HepG2 (cell line): ENCODE results near the gene STX1B. TPM values are rescaled to one million over a fixed set of nuclear protein-coding genes. Genes with fewer than 3 reads are reported as not detected.

Source experiments
- ATAC-seq: fragments of 200-7000 bp; cut with Tn5 transposase; 3 replicates; pipeline ENCODE4 v1.9.1; 2020; ENCODE audit warnings: mild to moderate bottlenecking, moderate library complexity
- BruUV-seq: library from RNA; stranded (reverse); fragments of 400-500 nt; replicated peaks from 2 replicates; lab custom pipeline; 2021; lab: Mats Ljungman, UMichigan
- CTCF ChIA-PET: fragments of 300-600 bp; formaldehyde crosslinking; extraction: SDS; loops from one replicate; lab custom pipeline; 2021; ENCODE audit warnings: low total read pairs, inconsistent platforms, low intra/inter-chr PET ratio; lab: Yijun Ruan, JAX
- POLR2A ChIA-PET: fragments of 350-600 bp; sonication (Branson Sonifier 250); formaldehyde crosslinking; loops from one replicate; lab custom pipeline; 2020; ENCODE audit warnings: antibody characterized with exemption, inconsistent platforms; lab: Yijun Ruan, JAX
- DNase-seq: peaks from one replicate; pipeline ENCODE4 v3.0.0-alpha.2; 2015; ENCODE audit warnings: low spot score
- FAIRE-seq: peaks from 3 replicates; lab custom pipeline; 2011; peaks lifted over from hg19 to GRCh38; lab: Jason Lieb, UNC
- H2AFZ ChIP-seq: one replicate; pipeline ENCODE4 v1.6.1; 2011; ENCODE audit warnings: low read length, inconsistent platforms
- H3K27ac ChIP-seq: fragments of 300-600 bp; 3 replicates; pipeline ENCODE4 v1.8.0; 2011; ENCODE audit warnings: mixed run types, mild to moderate bottlenecking, mixed read lengths, low read length, inconsistent platforms; ENCODE audit not compliant: insufficient read depth; ENCODE audit errors: extremely low read length
- H3K27me3 ChIP-seq, 2 experiments: fragments of 200-600 bp in 1 of 2; 2 replicates in 1 of 2; 3 replicates in 1 of 2; pipeline versions ENCODE4 v1.6.0 to v1.8.0; 2011; ENCODE audit warnings: low read length in 2 of 2, mild to moderate bottlenecking in 2 of 2, moderate library complexity in 2 of 2, inconsistent platforms in 1 of 2; ENCODE audit not compliant: insufficient read depth in 2 of 2, control insufficient read depth in 1 of 2
- H3K36me3 ChIP-seq, 2 experiments: fragments of 200-600 bp in 1 of 2; replicated peaks in 1 of 2; 2 replicates in 1 of 2; 3 replicates in 1 of 2; pipeline versions ENCODE4 v1.5.1 to v1.8.0; 2011; ENCODE audit warnings: low read length in 2 of 2, inconsistent platforms in 1 of 2; ENCODE audit not compliant: insufficient read depth in 2 of 2, control insufficient read depth in 1 of 2
- H3K4me1 ChIP-seq: 2 replicates; pipeline ENCODE4 v1.5.1; 2012; ENCODE audit warnings: low read length, inconsistent platforms; ENCODE audit not compliant: insufficient read depth
- H3K4me2 ChIP-seq: 2 replicates; pipeline ENCODE4 v1.6.0; 2011; ENCODE audit warnings: low read depth, low read length, inconsistent platforms
- H3K4me3 ChIP-seq, 3 experiments: fragments of 200-600 bp in 1 of 3; sonication (generic), shearing (Covaris generic) in 1 of 3; replicated peaks in 1 of 3; 2 replicates each; pipeline ENCODE4 v1.5.1; 2011 to 2016; ENCODE audit warnings: low read length in 3 of 3, inconsistent platforms in 2 of 3, low read depth in 2 of 3, mild to moderate bottlenecking in 2 of 3, control low read depth in 1 of 3, mixed read lengths in 1 of 3; ENCODE audit not compliant: insufficient read depth in 1 of 3
- H3K79me2 ChIP-seq: one replicate; pipeline ENCODE4 v1.6.1; 2011; ENCODE audit warnings: low read length, inconsistent platforms; ENCODE audit not compliant: insufficient read depth
- H3K9ac ChIP-seq: 2 replicates; pipeline ENCODE4 v1.6.0; 2011; ENCODE audit warnings: mild to moderate bottlenecking, low read depth, low read length, inconsistent platforms; ENCODE audit not compliant: insufficient read depth
- H3K9me3 ChIP-seq: 2 replicates; pipeline ENCODE4 v1.5.1; 2012; ENCODE audit warnings: mild to moderate bottlenecking, low read length
- H4K20me1 ChIP-seq: 2 replicates; pipeline ENCODE4 v1.6.0; 2011; ENCODE audit warnings: inconsistent platforms, mild to moderate bottlenecking, low read length, moderate library complexity; ENCODE audit not compliant: insufficient read depth
- ZNF3 ChIP-seq: IDR thresholded peaks from 2 replicates; pipeline ENCODE4 v1.7.0; 2017; ENCODE audit warnings: inconsistent platforms
- ZNF30 ChIP-seq: sonication (generic); formaldehyde crosslinking; IDR thresholded peaks from 2 replicates; pipeline ENCODE4 v1.5.0; 2020; ENCODE audit warnings: mild to moderate bottlenecking, missing genetic modification reagents
- ZNF451 ChIP-seq: sonication (generic); formaldehyde crosslinking; IDR thresholded peaks from 2 replicates; pipeline ENCODE4 v1.5.0; 2020; ENCODE audit warnings: mild to moderate bottlenecking, missing genetic modification reagents
- ZSCAN30 ChIP-seq: sonication (generic); formaldehyde crosslinking; IDR thresholded peaks from 2 replicates; pipeline ENCODE4 v1.5.0; 2020; ENCODE audit warnings: mild to moderate bottlenecking, missing genetic modification reagents
- WGBS: methylation state at CpG from one replicate; pipeline ENCODE4 v1.1.6; 2017; ENCODE audit warnings: low lambda C conversion rate; 5-methylcytosine and 5-hydroxymethylcytosine counted together
- in situ Hi-C: cut with HindIII; loops from 2 replicates; pipeline ENCODE4 v1.10.0; 2017; ENCODE audit warnings: low pct_unique_long_range_greater_than_20kb; ENCODE audit not compliant: extremely low pct_ligation_motif_present
- intact Hi-C: fragments of 100-400 bp; cut with micrococcal nuclease; formaldehyde crosslinking; loops from one replicate; pipeline ENCODE4 v1.10.0; 2022; ENCODE audit not compliant: unreplicated experiment
- polyA plus RNA-seq, 8 experiments: library from polyadenylated mRNA; depleted of rRNA in 3 of 8; stranded (reverse) in 7 of 8; unstranded in 1 of 8; fragments of >200 nt; fragmentation: Illumina TruSeq in 4 of 8; extraction: Trizol in 4 of 8; gene quantifications; 2 replicates each; pipeline versions ENCODE4 v1.2.1 to v1.2.3, GENCODE V29; 2011 to 2016; ENCODE audit warnings: low read depth in 4 of 8, missing spikeins in 1 of 8, mixed read lengths in 1 of 8; ENCODE audit not compliant: insufficient read depth in 1 of 8
- total RNA-seq, 5 experiments: library from RNA; depleted of rRNA; stranded (reverse); fragments of >200 nt; fragmentation: Illumina TruSeq; extraction: Trizol; gene quantifications; 2 replicates each; pipeline ENCODE4 v1.2.3, GENCODE V29; 2016; ENCODE audit warnings: low read depth in 1 of 5
- TF ChIP-seq, protein P1 (sequence below): sonication (generic); formaldehyde crosslinking; IDR thresholded peaks from 2 replicates; pipeline ENCODE4 v1.4.0; 2020; ENCODE audit warnings: missing genetic modification reagents
- TF ChIP-seq, protein P2 (sequence below): sonication (generic); formaldehyde crosslinking; IDR thresholded peaks from 2 replicates; pipeline ENCODE4 v1.4.0; 2020; ENCODE audit warnings: missing genetic modification reagents
- TF ChIP-seq, protein P3 (sequence below): sonication (generic); formaldehyde crosslinking; IDR thresholded peaks from 2 replicates; pipeline ENCODE4 v1.5.1; 2020; ENCODE audit warnings: mild to moderate bottlenecking, moderate library complexity, missing genetic modification reagents

The STX1B gene
- total and polyA plus RNA-seq, 2 of the 13 experiments (the other 11 are each of a cell fraction or from before 2014, with no cell fraction given) = 2.1 to 3.0 TPM

DNA sequence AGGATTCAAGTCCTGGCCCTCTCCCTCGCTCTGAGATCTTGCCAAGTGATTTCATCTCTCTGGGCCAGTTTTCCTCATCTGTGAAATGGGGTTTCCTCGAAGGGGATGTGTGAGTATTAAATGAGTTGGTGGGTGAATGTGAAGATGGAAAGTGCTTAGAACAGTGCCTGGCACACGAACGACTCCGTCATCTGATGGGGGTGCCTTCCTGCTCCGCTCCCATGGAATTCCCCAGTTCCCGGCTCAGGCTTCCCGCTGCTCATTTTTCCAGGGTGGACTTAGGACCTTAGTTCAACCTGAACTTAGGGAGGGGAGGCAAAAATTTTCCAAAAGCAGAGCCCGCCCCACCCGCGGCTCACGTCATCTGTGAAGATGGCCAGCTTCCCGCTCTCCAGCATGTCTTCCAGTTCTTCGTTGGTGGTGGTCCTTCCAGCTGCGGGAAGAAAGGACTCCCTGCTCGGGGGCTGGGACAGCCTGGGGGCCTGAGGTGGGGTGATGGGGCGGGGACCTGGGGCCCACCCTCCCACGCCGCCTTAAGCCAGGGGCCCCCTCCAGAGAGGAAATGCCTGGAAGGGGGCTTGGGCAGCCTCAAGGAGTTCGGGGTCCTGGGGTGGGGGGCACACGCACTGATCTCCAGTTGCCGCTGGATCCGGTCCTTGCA is 14.0 kb downstream of the STX1B start (continued):
- TF ChIP-seq, protein P1, sequence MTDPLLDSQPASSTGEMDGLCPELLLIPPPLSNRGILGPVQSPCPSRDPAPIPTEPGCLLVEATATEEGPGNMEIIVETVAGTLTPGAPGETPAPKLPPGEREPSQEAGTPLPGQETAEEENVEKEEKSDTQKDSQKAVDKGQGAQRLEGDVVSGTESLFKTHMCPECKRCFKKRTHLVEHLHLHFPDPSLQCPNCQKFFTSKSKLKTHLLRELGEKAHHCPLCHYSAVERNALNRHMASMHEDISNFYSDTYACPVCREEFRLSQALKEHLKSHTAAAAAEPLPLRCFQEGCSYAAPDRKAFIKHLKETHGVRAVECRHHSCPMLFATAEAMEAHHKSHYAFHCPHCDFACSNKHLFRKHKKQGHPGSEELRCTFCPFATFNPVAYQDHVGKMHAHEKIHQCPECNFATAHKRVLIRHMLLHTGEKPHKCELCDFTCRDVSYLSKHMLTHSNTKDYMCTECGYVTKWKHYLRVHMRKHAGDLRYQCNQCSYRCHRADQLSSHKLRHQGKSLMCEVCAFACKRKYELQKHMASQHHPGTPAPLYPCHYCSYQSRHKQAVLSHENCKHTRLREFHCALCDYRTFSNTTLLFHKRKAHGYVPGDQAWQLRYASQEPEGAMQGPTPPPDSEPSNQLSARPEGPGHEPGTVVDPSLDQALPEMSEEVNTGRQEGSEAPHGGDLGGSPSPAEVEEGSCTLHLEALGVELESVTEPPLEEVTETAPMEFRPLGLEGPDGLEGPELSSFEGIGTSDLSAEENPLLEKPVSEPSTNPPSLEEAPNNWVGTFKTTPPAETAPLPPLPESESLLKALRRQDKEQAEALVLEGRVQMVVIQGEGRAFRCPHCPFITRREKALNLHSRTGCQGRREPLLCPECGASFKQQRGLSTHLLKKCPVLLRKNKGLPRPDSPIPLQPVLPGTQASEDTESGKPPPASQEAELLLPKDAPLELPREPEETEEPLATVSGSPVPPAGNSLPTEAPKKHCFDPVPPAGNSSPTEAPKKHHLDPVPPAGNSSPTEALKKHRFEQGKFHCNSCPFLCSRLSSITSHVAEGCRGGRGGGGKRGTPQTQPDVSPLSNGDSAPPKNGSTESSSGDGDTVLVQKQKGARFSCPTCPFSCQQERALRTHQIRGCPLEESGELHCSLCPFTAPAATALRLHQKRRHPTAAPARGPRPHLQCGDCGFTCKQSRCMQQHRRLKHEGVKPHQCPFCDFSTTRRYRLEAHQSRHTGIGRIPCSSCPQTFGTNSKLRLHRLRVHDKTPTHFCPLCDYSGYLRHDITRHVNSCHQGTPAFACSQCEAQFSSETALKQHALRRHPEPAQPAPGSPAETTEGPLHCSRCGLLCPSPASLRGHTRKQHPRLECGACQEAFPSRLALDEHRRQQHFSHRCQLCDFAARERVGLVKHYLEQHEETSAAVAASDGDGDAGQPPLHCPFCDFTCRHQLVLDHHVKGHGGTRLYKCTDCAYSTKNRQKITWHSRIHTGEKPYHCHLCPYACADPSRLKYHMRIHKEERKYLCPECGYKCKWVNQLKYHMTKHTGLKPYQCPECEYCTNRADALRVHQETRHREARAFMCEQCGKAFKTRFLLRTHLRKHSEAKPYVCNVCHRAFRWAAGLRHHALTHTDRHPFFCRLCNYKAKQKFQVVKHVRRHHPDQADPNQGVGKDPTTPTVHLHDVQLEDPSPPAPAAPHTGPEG (CRISPR knock-in tag) = no peak
- TF ChIP-seq ZSCAN30 (peak; percentile 61; the same call in 1 of the 2 replicates), ZNF451 (CRISPR knock-in tag) (no peak)

DNA sequence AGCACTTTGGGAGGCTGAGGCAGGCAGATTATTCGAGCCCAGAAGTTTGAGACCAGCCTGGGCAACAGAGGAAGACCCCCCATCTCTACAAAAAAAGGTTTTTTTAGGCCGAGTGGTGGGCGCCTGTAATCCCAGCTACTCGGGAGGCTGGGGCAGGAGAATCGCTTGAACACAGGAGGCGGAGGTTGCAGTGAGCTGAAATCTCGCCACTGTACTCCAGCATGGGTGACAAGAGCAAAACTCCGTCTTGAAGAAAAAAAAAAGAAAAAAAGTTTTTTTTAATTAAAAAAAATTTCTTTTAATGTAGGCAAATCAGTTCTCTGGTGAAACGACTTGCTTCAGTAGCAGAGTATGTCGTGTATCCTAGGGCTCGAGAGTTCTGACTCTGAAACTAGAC is 14.5 kb downstream of the STX1B start:
- DNase-seq (no peak), FAIRE-seq (no peak), ATAC-seq (no peak)
- Histone ChIP-seq H4K20me1 (no peaks in the 10 kb centered on the region), H3K27me3 (no peaks in the 10 kb centered on the region), H3K27ac (peak overlapping the region; percentile 93), H3K36me3 (no peaks in the 10 kb centered on the region), H3K4me3 (peak overlapping the region; percentile 84 to 89 (median 84)), H3K79me2 (no peaks in the 10 kb centered on the region), H3K4me2 (peak overlapping the region; percentile 97), H3K9ac (peak overlapping the region; percentile 79), H3K4me1 (peaks cover 87% of the 10 kb centered on the region), H2AFZ (no peak overlapping the region), H3K9me3 (no peaks in the 10 kb centered on the region)
- in situ Hi-C loops (loop anchor here (10.0 to 25.0 kb wide), 2 partner anchors 716 to 879 kb away; partner anchors contain the start of gene ZNF267), intact Hi-C loops (loop anchor here (1.0 to 5.0 kb wide), 3 partner anchors 11 to 209 kb away; partner anchors contain the start of genes HSD3B7 and ZNF629)
- BruUV-seq = no TSS peak
- CTCF ChIA-PET = no interaction called here
- POLR2A ChIA-PET = interaction anchor here (0.6 to 5.9 kb wide), 13 partner anchors 8 to 458 kb away, joined by 4 to 81 read pairs (median 12); partner anchors contain the start of genes HSD3B7, KAT8, STX4 and ZNF646
- 63% methylated on average over 11 of the region's 11 CpGs for WGBS
- TF ChIP-seq ZNF30 (CRISPR knock-in tag) = no peak
- TF ChIP-seq ZNF3 (CRISPR knock-in tag) = no peak
- TF ChIP-seq, protein P2, sequence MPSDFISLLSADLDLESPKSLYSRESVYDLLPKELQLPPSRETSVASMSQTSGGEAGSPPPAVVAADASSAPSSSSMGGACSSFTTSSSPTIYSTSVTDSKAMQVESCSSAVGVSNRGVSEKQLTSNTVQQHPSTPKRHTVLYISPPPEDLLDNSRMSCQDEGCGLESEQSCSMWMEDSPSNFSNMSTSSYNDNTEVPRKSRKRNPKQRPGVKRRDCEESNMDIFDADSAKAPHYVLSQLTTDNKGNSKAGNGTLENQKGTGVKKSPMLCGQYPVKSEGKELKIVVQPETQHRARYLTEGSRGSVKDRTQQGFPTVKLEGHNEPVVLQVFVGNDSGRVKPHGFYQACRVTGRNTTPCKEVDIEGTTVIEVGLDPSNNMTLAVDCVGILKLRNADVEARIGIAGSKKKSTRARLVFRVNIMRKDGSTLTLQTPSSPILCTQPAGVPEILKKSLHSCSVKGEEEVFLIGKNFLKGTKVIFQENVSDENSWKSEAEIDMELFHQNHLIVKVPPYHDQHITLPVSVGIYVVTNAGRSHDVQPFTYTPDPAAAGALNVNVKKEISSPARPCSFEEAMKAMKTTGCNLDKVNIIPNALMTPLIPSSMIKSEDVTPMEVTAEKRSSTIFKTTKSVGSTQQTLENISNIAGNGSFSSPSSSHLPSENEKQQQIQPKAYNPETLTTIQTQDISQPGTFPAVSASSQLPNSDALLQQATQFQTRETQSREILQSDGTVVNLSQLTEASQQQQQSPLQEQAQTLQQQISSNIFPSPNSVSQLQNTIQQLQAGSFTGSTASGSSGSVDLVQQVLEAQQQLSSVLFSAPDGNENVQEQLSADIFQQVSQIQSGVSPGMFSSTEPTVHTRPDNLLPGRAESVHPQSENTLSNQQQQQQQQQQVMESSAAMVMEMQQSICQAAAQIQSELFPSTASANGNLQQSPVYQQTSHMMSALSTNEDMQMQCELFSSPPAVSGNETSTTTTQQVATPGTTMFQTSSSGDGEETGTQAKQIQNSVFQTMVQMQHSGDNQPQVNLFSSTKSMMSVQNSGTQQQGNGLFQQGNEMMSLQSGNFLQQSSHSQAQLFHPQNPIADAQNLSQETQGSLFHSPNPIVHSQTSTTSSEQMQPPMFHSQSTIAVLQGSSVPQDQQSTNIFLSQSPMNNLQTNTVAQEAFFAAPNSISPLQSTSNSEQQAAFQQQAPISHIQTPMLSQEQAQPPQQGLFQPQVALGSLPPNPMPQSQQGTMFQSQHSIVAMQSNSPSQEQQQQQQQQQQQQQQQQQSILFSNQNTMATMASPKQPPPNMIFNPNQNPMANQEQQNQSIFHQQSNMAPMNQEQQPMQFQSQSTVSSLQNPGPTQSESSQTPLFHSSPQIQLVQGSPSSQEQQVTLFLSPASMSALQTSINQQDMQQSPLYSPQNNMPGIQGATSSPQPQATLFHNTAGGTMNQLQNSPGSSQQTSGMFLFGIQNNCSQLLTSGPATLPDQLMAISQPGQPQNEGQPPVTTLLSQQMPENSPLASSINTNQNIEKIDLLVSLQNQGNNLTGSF (CRISPR knock-in tag) = no peak
- TF ChIP-seq, protein P3, sequence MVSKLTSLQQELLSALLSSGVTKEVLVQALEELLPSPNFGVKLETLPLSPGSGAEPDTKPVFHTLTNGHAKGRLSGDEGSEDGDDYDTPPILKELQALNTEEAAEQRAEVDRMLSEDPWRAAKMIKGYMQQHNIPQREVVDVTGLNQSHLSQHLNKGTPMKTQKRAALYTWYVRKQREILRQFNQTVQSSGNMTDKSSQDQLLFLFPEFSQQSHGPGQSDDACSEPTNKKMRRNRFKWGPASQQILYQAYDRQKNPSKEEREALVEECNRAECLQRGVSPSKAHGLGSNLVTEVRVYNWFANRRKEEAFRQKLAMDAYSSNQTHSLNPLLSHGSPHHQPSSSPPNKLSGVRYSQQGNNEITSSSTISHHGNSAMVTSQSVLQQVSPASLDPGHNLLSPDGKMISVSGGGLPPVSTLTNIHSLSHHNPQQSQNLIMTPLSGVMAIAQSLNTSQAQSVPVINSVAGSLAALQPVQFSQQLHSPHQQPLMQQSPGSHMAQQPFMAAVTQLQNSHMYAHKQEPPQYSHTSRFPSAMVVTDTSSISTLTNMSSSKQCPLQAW (CRISPR knock-in tag) = no peak
